Sigmoid colon (tissue), 7 donors: ENCODE results near the gene PTRH1. TPM values are rescaled to one million over a fixed set of nuclear protein-coding genes. Genes with fewer than 3 reads are reported as not detected.

ENCODE experiments used
- DNase-seq: peaks from one replicate; pipeline ENCODE4 v3.0.0-alpha.2; 2019
- H3K27ac ChIP-seq, 4 donors: fragments of 200-600 bp; sonication (generic); one replicate each; pipeline ENCODE4 v1.5.1; 2016 to 2019; ENCODE audit warnings: mild to moderate bottlenecking in 1 of 4
- H3K27me3 ChIP-seq, 3 donors: fragments of 200-600 bp; sonication (generic); one replicate each; pipeline ENCODE4 v1.5.1; 2019; ENCODE audit warnings: mild to moderate bottlenecking in 1 of 3
- H3K36me3 ChIP-seq, 4 donors: fragments of 200-600 bp; sonication (generic); one replicate each; pipeline ENCODE4 v1.5.1; 2016 to 2019
- H3K4me1 ChIP-seq, 4 donors: fragments of 200-600 bp; sonication (generic); one replicate each; pipeline ENCODE4 v1.5.1; 2017 to 2019
- H3K4me3 ChIP-seq, 4 donors: fragments of 200-600 bp; sonication (generic); one replicate each; pipeline ENCODE4 v1.5.1; 2017 to 2019; ENCODE audit warnings: mild to moderate bottlenecking in 2 of 4, moderate library complexity in 1 of 4
- H3K9me3 ChIP-seq, 4 donors: fragments of 200-600 bp in 3 of 4; sonication (generic) in 3 of 4; one replicate each; pipeline versions ENCODE4 v1.5.1 to v1.6.1; 2013 to 2019
- CTCF ChIP-seq, 4 experiments: fragments of 450-650 bp in 3 of 4; fragments of 200-600 bp in 1 of 4; IDR thresholded peaks; one replicate each; pipeline ENCODE4 v1.5.1; 2016 to 2019; ENCODE audit warnings: antibody characterized with exemption in 4 of 4, mild to moderate bottlenecking in 3 of 4, moderate library complexity in 2 of 4
- EP300 ChIP-seq, 4 donors: sonication (generic); formaldehyde crosslinking; IDR thresholded peaks; one replicate each; pipeline ENCODE4 v1.6.1; 2017; ENCODE audit warnings: antibody characterized with exemption in 4 of 4
- POLR2A ChIP-seq, 2 donors: fragments of 450-650 bp; IDR thresholded peaks; one replicate each; pipeline ENCODE4 v1.6.1; 2016; ENCODE audit warnings: antibody characterized with exemption in 2 of 2, mild to moderate bottlenecking in 2 of 2, moderate library complexity in 2 of 2
- POLR2AphosphoS5 ChIP-seq, 4 donors: sonication (generic); formaldehyde crosslinking; IDR thresholded peaks; one replicate each; pipeline ENCODE4 v1.6.1; 2017; ENCODE audit warnings: antibody characterized with exemption in 4 of 4
- WGBS, 2 donors: extraction: QIAGEN DNeasy Blood & Tissue Kit; methylation state at CpG; one replicate each; pipeline ENCODE4 v1.1.7; 2013; 5-methylcytosine and 5-hydroxymethylcytosine counted together
- intact Hi-C: fragments of 100-400 bp; cut with DNase I; formaldehyde crosslinking; loops from one replicate; pipeline ENCODE4 v1.15.1; 2023
- polyA plus RNA-seq, 3 donors: library from polyadenylated mRNA; stranded (reverse); fragments of 200-250 nt; gene quantifications; one replicate each; pipeline ENCODE4 v1.2.3, GENCODE V29; 2013
- total RNA-seq, 4 donors: library from RNA; depleted of rRNA; stranded (reverse); fragments of >200 nt; gene quantifications; one replicate each; pipeline ENCODE4 v1.1.0, GENCODE V29; 2016
- donor health status: healthy with polysubstance abuse.
- donor health status: Bipolar disorder and iron deficiency.
- donor health status: healthy.

PTRH1 gene
- total and polyA plus RNA-seq, 7 donors, result 8.9 to 25.8 (median 16.3) TPM

- Histone ChIP-seq H3K4me1 (peaks cover 0 to 14% (median 13%) of the 10 kb centered on the region in 4 donors), H3K36me3 (no peaks in the 10 kb centered on the region), H3K27me3 (peaks cover 16 to 79% (median 49%) of the 10 kb centered on the region in 3 donors), H3K9me3 (no peaks in the 10 kb centered on the region), H3K27ac (no peak overlapping the region), H3K4me3 (no peak overlapping the region)
- TF ChIP-seq CTCF (IDR thresholded peaks at IDR 0.05), result no peak
- no peak for TF ChIP-seq EP300 (IDR thresholded peaks at IDR 0.05)
- intact Hi-C loops, result no loop called here
- 17 to 57% methylated on average over 86 of the region's 86 CpGs for WGBS, 2 donors
- no peak for DNase-seq
Observed at GRCh38 chr9:127754099-127755060, 38.9 kb upstream of the PTRH1 start.

GRCh38 chr9:127753622-127754021, 38.2 kb upstream of the PTRH1 start:
- Histone ChIP-seq H3K4me3 (no peak overlapping the region), H3K9me3 (no peaks in the 10 kb centered on the region), H3K27ac (no peak overlapping the region), H3K4me1 (peaks cover 0 to 14% (median 13%) of the 10 kb centered on the region in 4 donors), H3K36me3 (no peaks in the 10 kb centered on the region), H3K27me3 (peaks cover 16 to 79% (median 45%) of the 10 kb centered on the region in 3 donors)
- TF ChIP-seq CTCF (IDR thresholded peaks at IDR 0.05) (no peak), EP300 (IDR thresholded peaks at IDR 0.05) (no peak), POLR2A (IDR thresholded peaks at IDR 0.05) (no peak), POLR2AphosphoS5 (IDR thresholded peaks at IDR 0.05) (no peak)
- WGBS, 2 donors, result 53 to 72% methylated on average over 8 of the region's 8 CpGs
- intact Hi-C loops, result no loop called here
- no peak for DNase-seq

GRCh38 chr9:127753148-127753547, 37.7 kb upstream of the PTRH1 start:
- Histone ChIP-seq H3K27ac (no peak overlapping the region), H3K36me3 (no peaks in the 10 kb centered on the region), H3K4me3 (no peak overlapping the region), H3K9me3 (no peaks in the 10 kb centered on the region), H3K4me1 (peaks cover 0 to 14% (median 13%) of the 10 kb centered on the region in 4 donors), H3K27me3 (peaks cover 16 to 74% (median 45%) of the 10 kb centered on the region in 3 donors)
- no peak for DNase-seq
- intact Hi-C loops, result no loop called here
- WGBS, 2 donors, result 45 to 80% methylated on average over 8 of the region's 8 CpGs
- no peak for TF ChIP-seq POLR2AphosphoS5 (IDR thresholded peaks at IDR 0.05)
- TF ChIP-seq POLR2A (IDR thresholded peaks at IDR 0.05), result no peak
- TF ChIP-seq CTCF (IDR thresholded peaks at IDR 0.05), result no peak

GRCh38 chr9:127751269-127752054, 36.0 kb upstream of the PTRH1 start:
- Histone ChIP-seq H3K4me3 (no peak overlapping the region), H3K9me3 (no peaks in the 10 kb centered on the region), H3K36me3 (no peaks in the 10 kb centered on the region), H3K27me3 (peaks cover 16 to 59% (median 45%) of the 10 kb centered on the region in 3 donors), H3K27ac (no peak overlapping the region), H3K4me1 (peaks cover 0 to 14% (median 13%) of the 10 kb centered on the region in 4 donors)
- DNase-seq, result no peak
- no peak for TF ChIP-seq POLR2A (IDR thresholded peaks at IDR 0.05)
- TF ChIP-seq EP300 (IDR thresholded peaks at IDR 0.05), result no peak
- no peak for TF ChIP-seq CTCF (IDR thresholded peaks at IDR 0.05)
- TF ChIP-seq POLR2AphosphoS5 (IDR thresholded peaks at IDR 0.05), result no peak
- intact Hi-C loops, result no loop called here
- WGBS, 2 donors, result 16 to 63% methylated on average over 10 of the region's 10 CpGs
